Loucy (cell line): ENCODE data around the gene PGLYRP1.

ENCODE experiments used
- H2AFZ ChIP-seq: fragments of 200-600 bp; sonication (generic); 2 replicates; pipeline ENCODE4 v1.6.0; 2016; ENCODE audit warnings: antibody characterized with exemption, mild to moderate bottlenecking, low read length, moderate library complexity
- H3F3A ChIP-seq: fragments of 200-600 bp; 2 replicates; pipeline ENCODE4 v1.6.0; 2016; ENCODE audit warnings: antibody characterized with exemption, low read depth, mild to moderate bottlenecking
- H3K27me3 ChIP-seq: fragments of 200-600 bp; sonication (generic); 2 replicates; pipeline ENCODE4 v1.6.1; 2014; ENCODE audit warnings: low read length, mild to moderate bottlenecking; ENCODE audit not compliant: insufficient read depth, poor library complexity, severe bottlenecking
- H3K36me3 ChIP-seq: fragments of 200-600 bp; sonication (generic); 2 replicates; pipeline ENCODE4 v1.6.1; 2016; ENCODE audit warnings: low read length; ENCODE audit not compliant: insufficient read depth
- H3K4me1 ChIP-seq: fragments of 200-600 bp; sonication (generic); 2 replicates; pipeline ENCODE4 v1.5.1; 2014; ENCODE audit warnings: low read length, mild to moderate bottlenecking; ENCODE audit not compliant: insufficient read depth, poor library complexity, severe bottlenecking
- H3K4me2 ChIP-seq: fragments of 200-600 bp; sonication (generic); 2 replicates; pipeline ENCODE4 v1.6.0; 2014; ENCODE audit warnings: antibody characterized with exemption, low read length, low read depth, mild to moderate bottlenecking; ENCODE audit not compliant: poor library complexity, severe bottlenecking
- H3K4me3 ChIP-seq: fragments of 200-600 bp; sonication (generic); 2 replicates; pipeline ENCODE4 v1.5.1; 2014; ENCODE audit warnings: low read length, mild to moderate bottlenecking, mixed read lengths; ENCODE audit not compliant: poor library complexity, severe bottlenecking
- H3K79me2 ChIP-seq: fragments of 200-600 bp; sonication (generic); 2 replicates; pipeline ENCODE4 v1.6.1; 2014; ENCODE audit warnings: low read length; ENCODE audit not compliant: insufficient read depth
- H3K9ac ChIP-seq: fragments of 200-600 bp; sonication (generic); 2 replicates; pipeline ENCODE4 v1.6.0; 2014; ENCODE audit warnings: mild to moderate bottlenecking, low read depth, low read length, moderate library complexity; ENCODE audit not compliant: poor library complexity, severe bottlenecking
- H3K9me2 ChIP-seq: fragments of 200-600 bp; sonication (generic); replicated peaks from 2 replicates; pipeline ENCODE4 v1.6.1; 2016; ENCODE audit warnings: low read depth, low read length, mixed read lengths
- H3K9me3 ChIP-seq: fragments of 200-600 bp; sonication (generic); 2 replicates; pipeline ENCODE4 v1.6.1; 2014; ENCODE audit warnings: mild to moderate bottlenecking, antibody characterized with exemption, low read length, low read depth; ENCODE audit not compliant: insufficient read depth
- H4K20me1 ChIP-seq: fragments of 200-600 bp; sonication (generic); 2 replicates; pipeline ENCODE4 v1.6.0; 2014; ENCODE audit warnings: antibody characterized with exemption, low read length, mild to moderate bottlenecking; ENCODE audit not compliant: insufficient read depth, poor library complexity, severe bottlenecking
- EZH2phosphoT487 ChIP-seq: fragments of 200-600 bp; IDR thresholded peaks from 2 replicates; pipeline ENCODE4 v1.6.1; 2018; ENCODE audit warnings: antibody characterized with exemption, mild to moderate bottlenecking, moderate library complexity, borderline replicate concordance
- TF ChIP-seq, protein P1 (sequence below): fragments of 200-600 bp; sonication (generic); conservative IDR thresholded peaks from 2 replicates; pipeline ENCODE4 v1.5.1; 2014; ENCODE audit warnings: mild to moderate bottlenecking, antibody characterized with exemption, low read length

The PGLYRP1 gene

DNA sequence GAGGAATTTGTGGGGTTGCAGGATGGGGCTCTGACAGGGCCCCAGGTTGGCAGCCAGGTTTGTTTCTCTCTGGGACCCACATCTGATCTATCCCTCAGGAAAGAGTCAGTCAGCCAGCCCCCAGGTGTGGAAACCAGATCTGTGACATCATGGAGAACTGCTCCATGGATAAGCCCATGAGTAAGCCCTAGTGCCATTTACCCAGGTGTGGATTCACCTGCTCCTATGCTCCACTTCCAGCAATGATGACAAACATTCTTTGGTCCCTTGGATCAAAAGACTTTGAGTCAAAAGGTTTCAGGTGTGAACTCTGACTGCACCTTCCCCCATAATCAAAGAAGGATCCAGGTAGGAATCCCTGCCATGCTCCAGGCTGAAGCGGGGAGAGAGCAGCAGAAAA, 44.8 kb upstream of the PGLYRP1 start:
- Histone ChIP-seq H3K4me2 (no peak overlapping the region), H3K27me3 (peaks cover 25% of the 10 kb centered on the region), H3K4me3 (no peak overlapping the region), H3F3A (no peaks in the 10 kb centered on the region), H3K36me3 (no peaks in the 10 kb centered on the region), H3K4me1 (no peaks in the 10 kb centered on the region), H3K9ac (no peak overlapping the region), H3K9me2 (no peaks in the 10 kb centered on the region), H2AFZ (no peak overlapping the region), H4K20me1 (no peaks in the 10 kb centered on the region), H3K79me2 (no peaks in the 10 kb centered on the region), H3K9me3 (no peaks in the 10 kb centered on the region)
- no peak for TF ChIP-seq EZH2phosphoT487
- TF ChIP-seq, protein P1, sequence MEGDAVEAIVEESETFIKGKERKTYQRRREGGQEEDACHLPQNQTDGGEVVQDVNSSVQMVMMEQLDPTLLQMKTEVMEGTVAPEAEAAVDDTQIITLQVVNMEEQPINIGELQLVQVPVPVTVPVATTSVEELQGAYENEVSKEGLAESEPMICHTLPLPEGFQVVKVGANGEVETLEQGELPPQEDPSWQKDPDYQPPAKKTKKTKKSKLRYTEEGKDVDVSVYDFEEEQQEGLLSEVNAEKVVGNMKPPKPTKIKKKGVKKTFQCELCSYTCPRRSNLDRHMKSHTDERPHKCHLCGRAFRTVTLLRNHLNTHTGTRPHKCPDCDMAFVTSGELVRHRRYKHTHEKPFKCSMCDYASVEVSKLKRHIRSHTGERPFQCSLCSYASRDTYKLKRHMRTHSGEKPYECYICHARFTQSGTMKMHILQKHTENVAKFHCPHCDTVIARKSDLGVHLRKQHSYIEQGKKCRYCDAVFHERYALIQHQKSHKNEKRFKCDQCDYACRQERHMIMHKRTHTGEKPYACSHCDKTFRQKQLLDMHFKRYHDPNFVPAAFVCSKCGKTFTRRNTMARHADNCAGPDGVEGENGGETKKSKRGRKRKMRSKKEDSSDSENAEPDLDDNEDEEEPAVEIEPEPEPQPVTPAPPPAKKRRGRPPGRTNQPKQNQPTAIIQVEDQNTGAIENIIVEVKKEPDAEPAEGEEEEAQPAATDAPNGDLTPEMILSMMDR, result no peak

DNA sequence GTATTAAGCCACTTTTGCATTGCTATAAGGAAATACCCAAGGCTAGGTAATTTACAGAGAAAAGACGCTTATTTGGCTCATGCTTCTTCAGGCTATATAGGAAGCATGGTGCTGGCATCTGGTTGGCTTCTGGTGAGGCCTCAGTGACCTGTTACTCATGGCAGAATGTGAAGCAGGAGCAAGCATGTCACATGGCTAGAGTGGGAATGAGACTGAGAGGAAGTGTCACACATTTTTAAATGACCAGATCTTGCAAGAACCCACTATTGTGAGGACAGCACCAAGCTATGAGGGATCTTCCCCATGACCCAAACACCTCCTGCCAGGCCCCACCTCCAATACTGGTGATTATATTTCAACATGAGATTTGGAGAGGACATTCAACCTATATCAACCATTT, 43.6 kb upstream of the PGLYRP1 start:
- no peaks in the 10 kb centered on the region for H4K20me1 ChIP-seq
- no peaks in the 10 kb centered on the region for H3K36me3 ChIP-seq
- H3K27me3 ChIP-seq, result peaks cover 14% of the 10 kb centered on the region
- no peak for TF ChIP-seq EZH2phosphoT487
- TF ChIP-seq, protein P1, result no peak
- H3K4me2 ChIP-seq, result no peak overlapping the region
- no peaks in the 10 kb centered on the region for H3K79me2 ChIP-seq
- no peaks in the 10 kb centered on the region for H3K4me1 ChIP-seq
- H3K9me2 ChIP-seq, result no peaks in the 10 kb centered on the region
- no peak overlapping the region for H2AFZ ChIP-seq
- no peaks in the 10 kb centered on the region for H3F3A ChIP-seq
- no peak overlapping the region for H3K9ac ChIP-seq
- H3K4me3 ChIP-seq, result no peak overlapping the region
- no peaks in the 10 kb centered on the region; the same call in 1 of the 2 replicates for H3K9me3 ChIP-seq

GRCh38 chr19:46065486-46066071, 42.7 kb upstream of the PGLYRP1 start:
- no peaks in the 10 kb centered on the region; the same call in 1 of the 2 replicates for H3K9me3 ChIP-seq
- no peak overlapping the region for H3K4me3 ChIP-seq
- H2AFZ ChIP-seq, result no peak overlapping the region
- no peak for TF ChIP-seq EZH2phosphoT487
- TF ChIP-seq, protein P1, result no peak
- H3K9me2 ChIP-seq, result no peaks in the 10 kb centered on the region
- H3K36me3 ChIP-seq, result no peaks in the 10 kb centered on the region
- no peaks in the 10 kb centered on the region for H3K4me1 ChIP-seq
- H3K79me2 ChIP-seq, result no peaks in the 10 kb centered on the region
- no peaks in the 10 kb centered on the region for H3F3A ChIP-seq
- H3K9ac ChIP-seq, result no peak overlapping the region
- H3K27me3 ChIP-seq, result peaks cover 14% of the 10 kb centered on the region
- no peak overlapping the region for H3K4me2 ChIP-seq
- H4K20me1 ChIP-seq, result no peaks in the 10 kb centered on the region
